IMR-90 (cell line): ENCODE results near the gene ATG9A. TPM values are rescaled to one million over a fixed set of nuclear protein-coding genes. Genes with fewer than 3 reads are reported as not detected.

ENCODE experiments used
- ATAC-seq: fragments of 200-7000 bp; cut with Tn5 transposase; 2 replicates; pipeline ENCODE4 v1.9.1; 2020; ENCODE audit warnings: low read depth, mild to moderate bottlenecking, moderate library complexity
- BruUV-seq: library from RNA; stranded (reverse); fragments of 400-500 nt; replicated peaks from 2 replicates; lab custom pipeline; 2021; lab: Mats Ljungman, UMichigan
- CTCF ChIA-PET: fragments of 300-600 bp; formaldehyde crosslinking; extraction: SDS; loops from one replicate; lab custom pipeline; 2021; ENCODE audit warnings: antibody characterized with exemption; lab: Yijun Ruan, JAX
- POLR2A ChIA-PET: fragments of 300-600 bp; sonication (Branson Sonifier 250); formaldehyde crosslinking; loops from one replicate; lab custom pipeline; 2022; ENCODE audit warnings: antibody characterized with exemption; ENCODE audit not compliant: unreplicated experiment; lab: Charles Lee
- DNase-seq: peaks from one replicate; pipeline ENCODE4 v3.0.0; 2013
- H2AFZ ChIP-seq: replicated peaks from 2 replicates; pipeline ENCODE3; 2013; ENCODE audit warnings: low read length, mild to moderate bottlenecking; ENCODE audit not compliant: poor library complexity
- H2AK5ac ChIP-seq: 2 replicates; pipeline ENCODE4 v1.6.1; 2013; ENCODE audit warnings: low read depth, low read length, inconsistent platforms
- H2AK9ac ChIP-seq: replicated peaks from 2 replicates; pipeline ENCODE3; 2013; ENCODE audit warnings: mild to moderate bottlenecking, low read depth, low read length, moderate library complexity; ENCODE audit not compliant: poor library complexity
- H2BK120ac ChIP-seq: 2 replicates; pipeline ENCODE4 v1.6.1; 2013; ENCODE audit warnings: low read depth, low read length, inconsistent platforms
- H2BK15ac ChIP-seq: 3 replicates; pipeline ENCODE4 v1.6.1; 2013; ENCODE audit warnings: low read depth, low read length, inconsistent platforms
- H2BK20ac ChIP-seq: 2 replicates; pipeline ENCODE4 v1.6.1; 2013; ENCODE audit warnings: low read depth, mild to moderate bottlenecking, inconsistent platforms, low read length, moderate library complexity
- H2BK5ac ChIP-seq: 2 replicates; pipeline ENCODE4 v1.6.1; 2013; ENCODE audit warnings: mild to moderate bottlenecking, low read depth, low read length, inconsistent platforms; ENCODE audit not compliant: poor library complexity, severe bottlenecking
- H3K14ac ChIP-seq: replicated peaks from 2 replicates; pipeline ENCODE4 v1.6.1; 2013; ENCODE audit warnings: low read depth, low read length, inconsistent platforms
- H3K18ac ChIP-seq: 2 replicates; pipeline ENCODE4 v1.6.1; 2013; ENCODE audit warnings: low read depth, low read length, control low read depth
- H3K23ac ChIP-seq: 2 replicates; pipeline ENCODE4 v1.6.1; 2013; ENCODE audit warnings: low read depth, low read length, inconsistent platforms
- H3K27ac ChIP-seq: 2 replicates; pipeline ENCODE4 v1.5.1; 2013; ENCODE audit warnings: mild to moderate bottlenecking, control low read depth, low read length; ENCODE audit not compliant: insufficient read depth
- H3K27me3 ChIP-seq: 2 replicates; pipeline ENCODE4 v1.6.1; 2013; ENCODE audit warnings: low read length; ENCODE audit not compliant: control insufficient read depth, insufficient read depth
- H3K36me3 ChIP-seq: 2 replicates; pipeline ENCODE4 v1.6.1; 2013; ENCODE audit warnings: low read length, mixed read lengths; ENCODE audit not compliant: control insufficient read depth, insufficient read depth
- H3K4ac ChIP-seq: 2 replicates; pipeline ENCODE4 v1.6.1; 2013; ENCODE audit warnings: low read depth, low read length, inconsistent platforms
- H3K4me1 ChIP-seq: 2 replicates; pipeline ENCODE4 v1.6.1; 2013; ENCODE audit warnings: low read length, mixed read lengths; ENCODE audit not compliant: control insufficient read depth, insufficient read depth
- H3K4me2 ChIP-seq: 2 replicates; pipeline ENCODE4 v1.6.1; 2013; ENCODE audit warnings: low read depth, mild to moderate bottlenecking, control low read depth, low read length, moderate library complexity
- H3K4me3 ChIP-seq: 2 replicates; pipeline ENCODE4 v1.5.1; 2013; ENCODE audit warnings: low read depth, mild to moderate bottlenecking, control low read depth, low read length, moderate library complexity; ENCODE audit not compliant: insufficient read depth
- H3K56ac ChIP-seq: 2 replicates; pipeline ENCODE4 v1.6.1; 2013; ENCODE audit warnings: low read length, inconsistent platforms; ENCODE audit not compliant: insufficient read depth; ENCODE audit errors: extremely low read depth
- H3K79me1 ChIP-seq, 2 experiments: 2 replicates each; pipeline ENCODE4 v1.6.1; 2013; ENCODE audit warnings: low read length in 2 of 2, inconsistent platforms in 1 of 2, low read depth in 1 of 2
- H3K9ac ChIP-seq: 2 replicates; pipeline ENCODE4 v1.6.1; 2013; ENCODE audit warnings: low read depth, low read length, control low read depth
- H3K9me1 ChIP-seq: 2 replicates; pipeline ENCODE4 v1.6.1; 2013; ENCODE audit warnings: low read length, inconsistent platforms; ENCODE audit not compliant: insufficient read depth
- H3K9me3 ChIP-seq: 2 replicates; pipeline ENCODE4 v1.6.1; 2013; ENCODE audit warnings: low read length; ENCODE audit not compliant: control insufficient read depth, insufficient read depth
- H4K20me1 ChIP-seq: 2 replicates; pipeline ENCODE4 v1.6.1; 2013; ENCODE audit warnings: low read length, inconsistent platforms; ENCODE audit not compliant: insufficient read depth
- H4K5ac ChIP-seq: 2 replicates; pipeline ENCODE4 v1.6.1; 2013; ENCODE audit warnings: mild to moderate bottlenecking, low read depth, low read length, control low read depth
- H4K8ac ChIP-seq, 2 experiments: 2 replicates each; pipeline ENCODE4 v1.6.1; 2013; ENCODE audit warnings: low read depth in 2 of 2, low read length in 2 of 2, control low read depth in 1 of 2, inconsistent platforms in 1 of 2
- H4K91ac ChIP-seq: 2 replicates; pipeline ENCODE4 v1.6.1; 2013; ENCODE audit warnings: low read depth, low read length, inconsistent platforms; ENCODE audit not compliant: insufficient read depth
- BHLHE40 ChIP-seq: fragments of 150-350 bp; IDR thresholded peaks from 2 replicates; pipeline ENCODE4 v1.6.1; 2016; ENCODE audit warnings: mild to moderate bottlenecking, low read depth, low read length
- CEBPB ChIP-seq: IDR thresholded peaks from 2 replicates; pipeline ENCODE4 v1.6.1; 2012; ENCODE audit warnings: low read depth, low read length, improper control_type of control experiment
- CHD1 ChIP-seq: IDR thresholded peaks from 2 replicates; pipeline ENCODE4 v1.6.1; 2012; ENCODE audit warnings: low read depth, low read length, improper control_type of control experiment
- FOS ChIP-seq: fragments of 150-350 bp; IDR thresholded peaks from 2 replicates; pipeline ENCODE4 v1.6.1; 2016; ENCODE audit warnings: low read depth, low read length
- MAFK ChIP-seq: IDR thresholded peaks from 2 replicates; pipeline ENCODE4 v1.6.1; 2012; ENCODE audit warnings: low read depth, low read length, improper control_type of control experiment
- MAZ ChIP-seq: IDR thresholded peaks from 2 replicates; pipeline ENCODE4 v1.6.1; 2012; ENCODE audit warnings: low read depth, mild to moderate bottlenecking, low read length, improper control_type of control experiment, moderate library complexity, borderline replicate concordance
- MXI1 ChIP-seq: IDR thresholded peaks from 2 replicates; pipeline ENCODE4 v1.6.1; 2012; ENCODE audit warnings: low read depth, mild to moderate bottlenecking, low read length, moderate library complexity, borderline replicate concordance
- NFE2L2 ChIP-seq: fragments of 150-350 bp; IDR thresholded peaks from 2 replicates; pipeline ENCODE4 v1.6.1; 2016; ENCODE audit warnings: low read depth, mild to moderate bottlenecking, low read length
- POLR2A ChIP-seq: IDR thresholded peaks from 2 replicates; pipeline ENCODE4 v1.6.1; 2012; ENCODE audit warnings: mild to moderate bottlenecking, low read depth, low read length
- RAD21 ChIP-seq: IDR thresholded peaks from 2 replicates; pipeline ENCODE4 v1.6.1; 2012; ENCODE audit warnings: low read length, improper control_type of control experiment
- RCOR1 ChIP-seq: IDR thresholded peaks from 2 replicates; pipeline ENCODE4 v1.6.1; 2012; ENCODE audit warnings: mild to moderate bottlenecking, low read length, improper control_type of control experiment; ENCODE audit not compliant: insufficient replicate concordance
- RFX5 ChIP-seq: IDR thresholded peaks from 2 replicates; pipeline ENCODE4 v1.8.0; 2012; ENCODE audit warnings: low read depth, mild to moderate bottlenecking, low read length, moderate library complexity
- SMC3 ChIP-seq: fragments of 150-350 bp; IDR thresholded peaks from 2 replicates; pipeline ENCODE4 v1.6.1; 2016; ENCODE audit warnings: low read depth, mild to moderate bottlenecking, antibody characterized with exemption, low read length, moderate library complexity
- WGBS, 2 experiments: methylation state at CpG; one replicate each; pipeline versions ENCODE4 v1.1.5 to v1.1.7; 2013; ENCODE audit warnings: missing lambda C conversion rate in 2 of 2; ENCODE audit not compliant: insufficient read length in 1 of 2; ENCODE audit errors: extremely low coverage in 2 of 2; 5-methylcytosine and 5-hydroxymethylcytosine counted together
- dilution Hi-C: fragments of 300-500 bp; cut with HindIII; formaldehyde crosslinking; loops from one replicate; pipeline ENCODE4 v1.14.3; 2018; ENCODE audit warnings: low sequenced_read_pairs; ENCODE audit not compliant: unreplicated experiment
- in situ Hi-C: fragments of 300-500 bp; cut with MboI; formaldehyde crosslinking; loops from 3 replicates; pipeline ENCODE4 v1.14.3; 2019; ENCODE audit warnings: low sequenced_read_pairs, inconsistent platforms, mixed read lengths
- intact Hi-C: fragments of 100-400 bp; cut with micrococcal nuclease; formaldehyde crosslinking; loops from 2 replicates; pipeline ENCODE4 v1.10.0; 2022
- polyA plus RNA-seq, 3 experiments: library from polyadenylated mRNA; depleted of rRNA; stranded (reverse); fragments of >200 nt; gene quantifications; 2 replicates each; pipeline ENCODE4 v1.2.3, GENCODE V29; 2012; ENCODE audit warnings: low replicate concordance in 1 of 3
- total RNA-seq: library from RNA; depleted of rRNA; stranded (reverse); fragments of >200 nt; gene quantifications from 2 replicates; pipeline ENCODE4 v1.2.3, GENCODE V29; 2012
- TF ChIP-seq, protein P1 (sequence below): fragments of 150-350 bp; IDR thresholded peaks from 2 replicates; pipeline ENCODE4 v1.6.1; 2017; ENCODE audit warnings: mild to moderate bottlenecking, antibody characterized with exemption, low read length, low read depth
- TF ChIP-seq, protein P2 (sequence below): conservative IDR thresholded peaks from 2 replicates; pipeline ENCODE4 v1.5.1; 2012; ENCODE audit warnings: mild to moderate bottlenecking, low read depth, low read length, improper control_type of control experiment
- TF ChIP-seq, protein P3 (sequence below): fragments of 150-350 bp; IDR thresholded peaks from 2 replicates; pipeline ENCODE4 v1.6.1; 2016; ENCODE audit warnings: low read depth, mild to moderate bottlenecking, low read length, moderate library complexity, borderline replicate concordance

The ATG9A gene
- total and polyA plus RNA-seq, 2 of the 4 experiments (the other 2 are of a cell fraction), result 35.1 to 58.3 TPM

DNA sequence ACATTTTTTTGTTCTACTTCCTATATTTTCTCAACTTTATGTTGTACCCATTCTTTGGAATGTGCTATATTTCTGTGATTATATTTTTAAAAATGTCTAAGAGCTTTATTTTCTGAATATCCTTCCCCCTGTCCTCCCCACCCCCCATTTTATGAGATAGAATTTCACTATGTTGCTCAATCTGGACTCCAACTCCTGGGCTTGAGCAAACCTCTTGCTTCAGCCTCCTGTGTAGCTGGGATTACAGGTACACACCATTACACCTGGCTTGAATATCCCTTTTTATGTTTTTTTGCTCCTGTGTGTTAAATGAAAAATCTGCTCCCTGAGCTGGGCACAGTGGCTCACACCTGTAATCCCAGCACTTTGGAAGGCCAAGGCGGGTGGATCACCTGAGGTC is 32.0 kb downstream of the ATG9A start:
- H2AFZ ChIP-seq, result no peak overlapping the region
- no peak overlapping the region for H2BK5ac ChIP-seq
- H2BK20ac ChIP-seq, result no peak overlapping the region
- H3K9me3 ChIP-seq, result no peaks in the 10 kb centered on the region
- no peak overlapping the region for H4K5ac ChIP-seq
- H3K23ac ChIP-seq, result no peak overlapping the region
- no peak overlapping the region for H3K14ac ChIP-seq
- no CpG with 5 or more reads among the region's 1 CpG for WGBS, 2 experiments
- H3K4me2 ChIP-seq, result no peak overlapping the region
- H3K79me1 ChIP-seq, result no peaks in the 10 kb centered on the region
- no peak overlapping the region for H3K27ac ChIP-seq
- H3K4me3 ChIP-seq, result no peak overlapping the region
- H3K36me3 ChIP-seq, result no peaks in the 10 kb centered on the region
- CTCF ChIA-PET, result no interaction called here
- H3K4me1 ChIP-seq, result no peaks in the 10 kb centered on the region
- TF ChIP-seq SMC3 (no peak), RAD21 (no peak), POLR2A (no peak), NFE2L2 (no peak), MAFK (no peak), RCOR1 (no peak), FOS (no peak), MXI1 (no peak), BHLHE40 (no peak), CEBPB (no peak), MAZ (no peak), CHD1 (no peak), RFX5 (no peak)
- TF ChIP-seq, protein P1, sequence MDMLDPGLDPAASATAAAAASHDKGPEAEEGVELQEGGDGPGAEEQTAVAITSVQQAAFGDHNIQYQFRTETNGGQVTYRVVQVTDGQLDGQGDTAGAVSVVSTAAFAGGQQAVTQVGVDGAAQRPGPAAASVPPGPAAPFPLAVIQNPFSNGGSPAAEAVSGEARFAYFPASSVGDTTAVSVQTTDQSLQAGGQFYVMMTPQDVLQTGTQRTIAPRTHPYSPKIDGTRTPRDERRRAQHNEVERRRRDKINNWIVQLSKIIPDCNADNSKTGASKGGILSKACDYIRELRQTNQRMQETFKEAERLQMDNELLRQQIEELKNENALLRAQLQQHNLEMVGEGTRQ, result no peak
- TF ChIP-seq, protein P2, sequence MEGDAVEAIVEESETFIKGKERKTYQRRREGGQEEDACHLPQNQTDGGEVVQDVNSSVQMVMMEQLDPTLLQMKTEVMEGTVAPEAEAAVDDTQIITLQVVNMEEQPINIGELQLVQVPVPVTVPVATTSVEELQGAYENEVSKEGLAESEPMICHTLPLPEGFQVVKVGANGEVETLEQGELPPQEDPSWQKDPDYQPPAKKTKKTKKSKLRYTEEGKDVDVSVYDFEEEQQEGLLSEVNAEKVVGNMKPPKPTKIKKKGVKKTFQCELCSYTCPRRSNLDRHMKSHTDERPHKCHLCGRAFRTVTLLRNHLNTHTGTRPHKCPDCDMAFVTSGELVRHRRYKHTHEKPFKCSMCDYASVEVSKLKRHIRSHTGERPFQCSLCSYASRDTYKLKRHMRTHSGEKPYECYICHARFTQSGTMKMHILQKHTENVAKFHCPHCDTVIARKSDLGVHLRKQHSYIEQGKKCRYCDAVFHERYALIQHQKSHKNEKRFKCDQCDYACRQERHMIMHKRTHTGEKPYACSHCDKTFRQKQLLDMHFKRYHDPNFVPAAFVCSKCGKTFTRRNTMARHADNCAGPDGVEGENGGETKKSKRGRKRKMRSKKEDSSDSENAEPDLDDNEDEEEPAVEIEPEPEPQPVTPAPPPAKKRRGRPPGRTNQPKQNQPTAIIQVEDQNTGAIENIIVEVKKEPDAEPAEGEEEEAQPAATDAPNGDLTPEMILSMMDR, result no peak
- TF ChIP-seq, protein P3, sequence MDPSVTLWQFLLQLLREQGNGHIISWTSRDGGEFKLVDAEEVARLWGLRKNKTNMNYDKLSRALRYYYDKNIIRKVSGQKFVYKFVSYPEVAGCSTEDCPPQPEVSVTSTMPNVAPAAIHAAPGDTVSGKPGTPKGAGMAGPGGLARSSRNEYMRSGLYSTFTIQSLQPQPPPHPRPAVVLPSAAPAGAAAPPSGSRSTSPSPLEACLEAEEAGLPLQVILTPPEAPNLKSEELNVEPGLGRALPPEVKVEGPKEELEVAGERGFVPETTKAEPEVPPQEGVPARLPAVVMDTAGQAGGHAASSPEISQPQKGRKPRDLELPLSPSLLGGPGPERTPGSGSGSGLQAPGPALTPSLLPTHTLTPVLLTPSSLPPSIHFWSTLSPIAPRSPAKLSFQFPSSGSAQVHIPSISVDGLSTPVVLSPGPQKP, result no peak
- ATAC-seq (no peak), DNase-seq (no peak)
- no TSS peak for BruUV-seq
- H3K18ac ChIP-seq, result no peak overlapping the region
- H2AK9ac ChIP-seq, result no peak overlapping the region
- H4K20me1 ChIP-seq, result no peaks in the 10 kb centered on the region
- H3K56ac ChIP-seq, result no peak overlapping the region
- no peak overlapping the region for H2BK15ac ChIP-seq
- H3K4ac ChIP-seq, result no peak overlapping the region
- H4K91ac ChIP-seq, result no peak overlapping the region
- dilution Hi-C loops, result no loop called here
- H2BK120ac ChIP-seq, result no peak overlapping the region
- H3K27me3 ChIP-seq, result peaks cover 12% of the 10 kb centered on the region
- no peak overlapping the region for H3K9ac ChIP-seq
- POLR2A ChIA-PET, result no interaction called here
- intact Hi-C loops, result no loop called here
- H4K8ac ChIP-seq, result no peak overlapping the region
- no peak overlapping the region for H2AK5ac ChIP-seq
- no peaks in the 10 kb centered on the region for H3K9me1 ChIP-seq
- in situ Hi-C loops, result no loop called here
